ENCODE data around the gene ARHGEF33.

GRCh38 chr2:38966678-38967077 is 77.0 kb downstream of the ARHGEF33 start:
- TF ChIP-seq CTCF (IDR thresholded peaks at IDR 0.05) = no peak
- no peak for TF ChIP-seq POLR2A (IDR thresholded peaks at IDR 0.05)

Data from sigmoid colon (tissue), 3 donors.